Measurements from ENCODE around the gene KRTAP22-2.

DNA sequence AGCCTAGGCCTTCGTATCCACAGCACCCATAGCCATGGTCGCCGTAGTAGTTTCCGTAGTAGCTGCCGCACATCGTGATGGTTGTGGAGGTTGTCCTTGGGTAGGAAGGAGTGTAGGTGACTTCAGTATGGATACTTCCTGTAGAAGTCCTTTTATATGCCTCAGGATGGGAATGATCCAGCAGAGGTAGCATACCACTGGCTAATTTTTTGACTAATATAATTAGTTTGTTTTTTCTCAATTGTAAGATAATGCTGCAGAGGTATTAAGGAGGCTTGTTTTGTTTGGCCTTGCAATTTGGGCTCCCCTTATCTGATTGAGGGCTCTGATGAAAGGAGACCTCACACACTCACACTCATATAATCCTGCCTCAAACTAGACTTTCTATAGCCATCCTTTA, 8.6 kb upstream of the KRTAP22-2 start, which contains the start of gene KRTAP6-2:
- TF ChIP-seq CTCF (IDR thresholded peaks at IDR 0.05) (no peak), POLR2A (IDR thresholded peaks at IDR 0.05) (no peak)

Data from lower leg skin (tissue), 3 donors.